KOPT-K1 (cell line): ENCODE measurements around the gene CYSRT1.

Source experiments
- H3K27ac ChIP-seq: fragments of 200-600 bp; sonication (generic); 2 replicates; pipeline ENCODE4 v1.5.1; 2016; ENCODE audit warnings: antibody characterized with exemption, mild to moderate bottlenecking, low read depth, low read length; ENCODE audit not compliant: poor library complexity, severe bottlenecking
- H3K36me3 ChIP-seq: fragments of 200-600 bp; sonication (generic); 2 replicates; pipeline ENCODE4 v1.5.1; 2017; ENCODE audit warnings: antibody characterized with exemption, mild to moderate bottlenecking, low read length, moderate library complexity; ENCODE audit not compliant: insufficient read depth
- H3K9me3 ChIP-seq: fragments of 200-600 bp; sonication (generic); 2 replicates; pipeline ENCODE4 v1.5.1; 2017; ENCODE audit warnings: antibody characterized with exemption, low read length, mild to moderate bottlenecking; ENCODE audit not compliant: insufficient read depth, poor library complexity, severe bottlenecking

CYSRT1 gene

DNA sequence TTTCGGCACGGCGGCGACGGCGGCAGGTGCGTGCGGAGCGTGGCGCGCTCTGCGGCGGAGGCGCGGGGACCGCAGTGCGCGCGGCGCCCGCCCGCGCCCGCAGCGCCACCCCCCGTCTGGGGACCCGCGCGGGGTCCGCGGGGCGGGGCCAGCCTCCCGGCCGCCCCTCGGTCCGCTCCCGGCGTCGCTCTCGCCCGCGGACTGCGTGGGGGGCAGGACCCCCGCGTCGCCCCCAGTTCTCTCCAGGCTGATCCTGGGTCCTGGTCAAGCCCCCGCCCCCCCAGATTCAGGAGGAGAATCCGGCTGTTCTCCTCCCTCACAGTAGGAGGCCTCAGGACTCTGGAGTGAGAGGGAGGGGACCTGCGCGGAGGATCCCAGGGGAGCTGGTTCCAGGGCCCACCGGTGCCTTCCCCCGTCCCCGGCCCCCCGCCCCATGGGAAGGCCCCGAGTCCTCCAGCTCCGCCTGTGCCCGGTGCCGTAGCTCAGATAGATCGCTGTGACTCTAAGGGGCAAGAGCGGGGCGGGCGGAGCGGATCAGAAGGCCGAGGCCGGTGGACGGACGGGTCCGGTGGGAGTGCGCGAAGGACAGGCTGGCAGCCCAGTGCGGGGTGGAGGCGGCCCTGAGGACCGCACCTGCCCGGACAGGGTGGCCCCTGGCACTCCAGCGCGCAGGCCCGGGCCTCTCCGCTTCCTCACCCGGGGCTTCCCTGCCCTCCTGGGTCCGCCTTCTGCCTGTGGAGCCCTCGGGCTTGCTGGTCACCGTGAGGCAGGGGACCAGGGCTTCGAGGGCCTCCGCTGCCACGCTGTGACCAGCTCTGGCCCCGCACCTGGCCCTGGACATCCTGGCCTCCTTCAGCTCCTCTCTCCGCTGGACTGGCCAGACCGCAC lies 2.5 kb upstream of the CYSRT1 start, which contains the start of gene RNF208:
Gene RNF208 (minus strand): TSS at position 51 of the 888 bp plus-strand sequence. CDS start 1,028 bp downstream, outside the sequence.
- Histone ChIP-seq H3K36me3 (peaks cover 11% of the 10 kb centered on the region; the same call in 1 of the 2 replicates), H3K27ac (peak within 1 kb of the TSS; percentile 88), H3K9me3 (no peaks in the 10 kb centered on the region)

DNA sequence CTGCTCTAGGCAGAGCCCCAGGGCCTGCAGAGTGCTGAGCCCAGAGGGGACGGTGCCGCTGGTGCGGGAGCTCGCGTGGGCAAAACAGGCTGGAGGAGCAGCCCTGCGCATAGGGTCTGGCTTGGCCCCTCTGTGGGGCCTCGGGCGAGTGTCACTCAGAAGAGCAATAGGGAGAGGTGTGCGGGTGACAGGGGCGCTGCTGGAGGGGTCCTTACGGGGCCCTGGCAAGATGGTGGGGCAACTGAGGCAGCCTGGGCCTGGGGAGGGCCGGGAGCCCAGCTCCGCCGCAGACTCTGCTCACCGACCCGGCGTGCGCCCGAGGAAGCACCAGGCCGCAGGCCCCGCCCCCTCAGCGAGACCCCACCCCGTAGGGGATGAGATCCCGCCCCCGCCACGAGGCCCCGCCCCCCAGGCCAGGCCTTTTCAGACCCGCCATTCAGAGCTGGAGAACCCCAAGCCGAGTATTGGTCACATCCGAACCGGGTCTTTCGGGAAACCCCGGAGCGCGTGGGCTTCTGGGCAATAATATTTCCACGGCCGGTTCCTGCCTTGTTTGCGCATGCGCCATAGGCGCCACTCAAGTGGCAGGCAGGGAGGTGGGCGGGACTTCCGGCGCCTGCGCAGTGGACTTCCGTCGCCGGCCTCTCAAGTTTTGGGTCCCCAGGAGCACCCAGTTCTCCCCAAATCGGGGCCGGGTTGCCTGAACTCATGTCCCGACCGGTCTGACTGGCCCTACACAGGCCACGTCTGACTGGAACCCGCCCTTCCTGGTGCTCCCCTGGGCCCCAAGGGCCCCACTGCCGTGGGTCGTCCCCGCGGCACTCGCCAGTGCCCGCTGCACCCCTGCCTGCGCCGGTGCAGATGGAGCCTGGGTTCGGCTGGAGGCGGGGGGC lies 1.6 kb upstream of the CYSRT1 start:
- Histone ChIP-seq H3K9me3 (no peaks in the 10 kb centered on the region), H3K36me3 (peaks cover 7% of the 10 kb centered on the region; the same call in 1 of the 2 replicates), H3K27ac (peak overlapping the region; percentile 88)

DNA sequence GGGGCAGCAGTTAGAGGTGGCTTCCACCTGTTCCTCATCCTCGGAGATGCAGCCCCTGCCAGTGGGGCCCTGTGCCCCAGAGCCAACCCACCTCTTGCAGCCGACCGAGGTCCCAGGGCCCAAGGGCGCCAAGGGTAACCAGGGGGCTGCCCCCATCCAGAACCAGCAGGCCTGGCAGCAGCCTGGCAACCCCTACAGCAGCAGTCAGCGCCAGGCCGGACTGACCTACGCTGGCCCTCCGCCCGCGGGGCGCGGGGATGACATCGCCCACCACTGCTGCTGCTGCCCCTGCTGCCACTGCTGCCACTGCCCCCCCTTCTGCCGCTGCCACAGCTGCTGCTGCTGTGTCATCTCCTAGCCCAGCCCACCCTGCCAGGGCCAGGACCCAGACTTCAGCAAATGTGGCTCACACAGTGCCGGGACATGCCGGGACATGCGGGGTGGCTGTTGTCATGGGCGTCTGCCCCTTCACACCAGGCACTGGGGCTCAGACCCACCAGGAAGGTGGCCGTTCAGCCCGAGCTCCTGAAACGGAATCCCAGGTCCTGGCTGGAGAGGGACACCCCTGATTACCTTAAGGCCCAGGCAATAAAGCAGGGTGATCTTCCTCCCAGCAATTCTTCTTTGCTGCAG lies 841 bp downstream of the CYSRT1 start:
- Histone ChIP-seq H3K27ac (no peak overlapping the region), H3K9me3 (no peaks in the 10 kb centered on the region), H3K36me3 (no peaks in the 10 kb centered on the region)

DNA sequence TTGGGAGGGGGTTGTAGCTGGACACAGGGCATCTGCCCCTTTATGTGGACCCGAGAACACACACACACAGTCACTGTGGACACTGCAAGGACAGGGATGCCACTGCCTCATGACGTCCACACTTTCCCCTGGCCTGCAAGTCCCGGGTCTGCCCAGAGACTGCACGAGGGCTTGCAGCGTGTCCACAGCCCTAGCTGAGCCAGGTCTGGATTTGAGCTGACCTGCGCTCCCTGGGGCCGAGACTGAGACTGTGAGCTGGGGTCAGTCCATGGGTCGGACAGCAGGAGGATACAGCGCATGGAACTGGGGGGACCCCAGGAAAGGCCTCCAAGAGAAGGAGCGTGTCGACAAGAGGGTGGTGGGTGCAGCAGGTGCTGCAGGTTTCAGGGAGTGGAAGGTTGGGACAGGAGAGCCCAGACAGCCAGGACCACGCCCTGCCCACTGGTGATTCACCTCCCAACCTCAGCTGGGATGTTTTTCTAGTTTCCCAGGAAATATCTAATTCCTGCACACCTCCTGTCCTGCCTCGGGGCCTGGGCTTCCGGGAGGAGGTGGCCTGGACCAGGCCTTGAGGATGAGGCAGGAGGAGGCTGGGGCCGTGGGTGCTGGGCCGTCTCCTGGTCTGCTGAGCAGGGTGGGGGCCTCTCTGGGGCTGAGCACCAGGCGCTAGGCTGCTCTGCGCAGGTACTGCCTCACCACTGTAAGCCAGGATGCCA lies 1.5 kb downstream of the CYSRT1 start:
- no peak overlapping the region for H3K27ac ChIP-seq
- no peaks in the 10 kb centered on the region for H3K36me3 ChIP-seq
- H3K9me3 ChIP-seq, result no peaks in the 10 kb centered on the region

DNA sequence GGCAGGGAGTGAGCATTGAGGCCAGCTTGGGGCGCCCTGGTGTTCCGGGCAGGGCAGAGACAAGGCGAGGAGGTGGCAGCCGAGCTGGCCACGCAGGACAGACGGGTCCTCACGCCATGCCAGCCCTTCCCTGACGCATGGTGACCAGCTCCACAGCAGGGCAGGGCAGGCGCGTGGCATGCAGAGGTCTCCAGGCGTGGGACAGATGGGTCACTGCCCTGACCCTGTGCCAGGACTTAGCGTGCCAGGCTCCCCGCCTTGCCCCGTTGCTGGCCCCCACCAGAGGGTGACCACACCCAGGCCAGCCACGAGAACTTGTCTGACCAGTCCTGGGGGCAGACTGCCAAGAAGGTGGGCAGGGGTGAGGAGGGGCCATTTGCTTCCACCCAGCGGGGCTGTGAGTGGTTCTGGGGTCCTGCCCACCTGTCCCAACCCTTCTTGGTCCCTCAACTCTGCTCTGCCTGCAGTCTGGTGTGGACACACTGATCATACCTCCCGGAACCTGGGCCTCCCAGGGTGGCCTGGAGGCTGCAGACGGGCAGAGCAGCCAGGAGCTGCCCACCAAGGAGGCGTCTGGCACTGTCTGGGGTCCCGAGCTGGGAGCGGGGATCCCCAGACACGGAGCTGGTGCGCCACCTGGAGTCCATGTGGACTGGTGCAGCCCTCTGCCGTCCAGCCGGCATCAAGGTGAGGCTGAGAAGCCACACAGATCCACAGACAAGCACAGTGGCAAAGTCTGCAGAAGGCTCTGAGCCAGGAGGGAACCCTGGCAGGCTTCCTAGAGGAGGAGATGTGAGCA lies 2.3 kb downstream of the CYSRT1 start, which contains the start of gene RNF224:
Gene RNF224 (plus strand): TSS at position 449 of the 799 bp plus-strand sequence. CDS start 834 bp downstream, outside the sequence.
- Histone ChIP-seq H3K27ac (no peak within 1 kb of the TSS), H3K9me3 (no peaks in the 10 kb centered on the region), H3K36me3 (no peaks in the 10 kb centered on the region)

DNA sequence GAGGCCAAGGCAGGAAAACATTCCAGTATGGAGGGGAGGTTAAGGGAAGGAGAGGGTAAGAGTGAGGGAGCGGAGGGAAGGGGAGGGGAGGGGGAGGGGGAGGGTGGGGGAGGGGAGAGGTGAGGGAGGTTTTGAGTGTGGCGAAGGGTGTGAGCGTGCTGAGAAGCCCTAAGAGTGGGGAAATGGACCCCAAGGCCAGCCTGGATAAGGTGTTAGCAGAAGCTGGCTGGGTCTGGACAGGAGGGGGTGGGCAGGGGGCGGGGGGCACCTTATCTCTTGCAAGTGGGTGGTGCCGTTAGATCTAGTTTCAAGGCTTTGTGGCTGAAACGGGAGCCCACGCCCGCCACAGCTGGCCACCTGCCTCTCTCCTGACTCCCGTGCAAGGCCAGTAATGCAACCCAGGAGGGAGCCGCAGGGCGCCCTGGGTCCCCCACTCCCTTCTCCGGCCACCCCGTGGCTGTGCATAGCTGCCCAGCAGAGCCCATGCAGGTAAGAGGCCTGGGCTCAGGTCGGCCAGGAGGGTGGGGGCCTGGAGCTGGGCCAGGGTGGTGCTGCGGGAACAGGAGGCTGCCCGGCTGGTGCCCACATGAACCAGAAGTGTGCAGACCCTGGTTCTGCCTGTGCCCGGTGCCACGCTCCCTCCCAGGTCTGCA lies 3.0 kb downstream of the CYSRT1 start:
- H3K36me3 ChIP-seq, result no peaks in the 10 kb centered on the region
- no peak overlapping the region for H3K27ac ChIP-seq

DNA sequence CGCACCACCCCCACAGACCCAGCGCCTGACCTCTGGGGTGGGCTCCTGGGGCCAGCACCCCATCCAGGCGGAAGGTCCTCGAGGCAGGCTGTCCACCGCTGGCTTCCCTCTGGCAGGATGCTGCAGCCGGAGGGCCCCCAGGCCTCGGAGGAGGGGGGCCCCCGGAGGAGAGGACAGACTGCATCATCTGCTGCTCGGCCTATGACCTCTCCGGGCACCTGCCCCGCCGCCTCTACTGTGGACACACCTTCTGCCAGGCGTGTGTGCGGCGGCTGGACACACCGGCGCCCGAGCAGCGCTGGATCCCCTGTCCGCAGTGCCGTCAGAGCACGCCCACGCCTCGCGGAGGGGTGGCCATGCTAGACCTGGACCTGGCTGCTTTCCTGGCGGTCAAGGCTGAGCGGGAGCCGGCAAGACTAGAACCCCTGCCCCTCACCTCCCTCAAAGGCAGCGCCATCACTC lies 3.6 kb downstream of the CYSRT1 start:
- no peaks in the 10 kb centered on the region for H3K9me3 ChIP-seq

More for the DNA sequence above, 3.0 kb downstream of the CYSRT1 start:
- H3K9me3 ChIP-seq, result no peaks in the 10 kb centered on the region

DNA sequence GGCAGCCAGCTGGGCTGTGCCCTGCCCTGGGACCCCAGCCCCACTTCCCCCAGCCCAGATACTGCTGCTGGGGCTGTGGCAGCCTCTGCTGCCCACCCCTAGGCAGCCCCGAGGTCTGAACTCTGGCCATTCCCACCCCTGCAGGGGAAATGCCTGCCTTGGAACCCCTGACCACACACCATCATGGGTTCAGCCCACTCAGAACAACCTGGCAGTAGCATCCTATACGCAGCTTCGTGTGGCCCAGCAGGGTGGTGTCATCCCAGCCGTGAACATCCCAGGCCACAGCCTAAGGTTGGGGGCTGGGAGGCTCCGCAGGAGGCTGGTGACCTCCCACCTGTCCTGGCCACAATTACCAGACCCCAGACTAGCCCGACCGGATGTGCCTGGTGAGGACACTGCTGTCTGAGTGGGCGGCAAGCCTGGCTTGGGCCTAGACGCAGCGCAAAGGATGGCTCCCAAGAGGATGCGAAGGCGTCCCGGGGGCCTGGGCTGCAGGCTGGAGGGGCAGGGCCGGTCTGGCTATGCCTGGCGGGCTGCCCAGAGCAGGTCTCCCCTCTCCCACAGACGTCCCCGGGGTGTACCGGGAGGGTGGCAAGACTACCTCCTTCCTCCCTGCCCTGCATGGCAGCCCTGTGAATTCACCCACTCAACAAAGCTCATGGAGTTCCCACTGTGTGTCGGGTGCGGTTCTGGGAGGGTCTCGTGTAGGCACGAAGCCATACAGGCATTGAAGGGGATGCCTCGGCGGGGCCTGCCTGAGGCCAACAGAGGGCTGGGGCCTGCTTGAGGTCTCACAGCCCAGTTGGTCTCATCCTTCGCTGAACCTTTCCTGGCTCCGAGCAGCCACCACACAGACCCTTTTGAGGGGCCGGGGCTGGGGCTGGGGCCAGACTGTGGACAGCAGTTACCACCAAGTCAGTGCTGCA lies 4.3 kb downstream of the CYSRT1 start:
- no peaks in the 10 kb centered on the region for H3K9me3 ChIP-seq
- H3K36me3 ChIP-seq, result no peaks in the 10 kb centered on the region
- H3K27ac ChIP-seq, result no peak overlapping the region

More for the DNA sequence above, 3.6 kb downstream of the CYSRT1 start:
- Histone ChIP-seq H3K36me3 (no peaks in the 10 kb centered on the region), H3K27ac (no peak overlapping the region)

DNA sequence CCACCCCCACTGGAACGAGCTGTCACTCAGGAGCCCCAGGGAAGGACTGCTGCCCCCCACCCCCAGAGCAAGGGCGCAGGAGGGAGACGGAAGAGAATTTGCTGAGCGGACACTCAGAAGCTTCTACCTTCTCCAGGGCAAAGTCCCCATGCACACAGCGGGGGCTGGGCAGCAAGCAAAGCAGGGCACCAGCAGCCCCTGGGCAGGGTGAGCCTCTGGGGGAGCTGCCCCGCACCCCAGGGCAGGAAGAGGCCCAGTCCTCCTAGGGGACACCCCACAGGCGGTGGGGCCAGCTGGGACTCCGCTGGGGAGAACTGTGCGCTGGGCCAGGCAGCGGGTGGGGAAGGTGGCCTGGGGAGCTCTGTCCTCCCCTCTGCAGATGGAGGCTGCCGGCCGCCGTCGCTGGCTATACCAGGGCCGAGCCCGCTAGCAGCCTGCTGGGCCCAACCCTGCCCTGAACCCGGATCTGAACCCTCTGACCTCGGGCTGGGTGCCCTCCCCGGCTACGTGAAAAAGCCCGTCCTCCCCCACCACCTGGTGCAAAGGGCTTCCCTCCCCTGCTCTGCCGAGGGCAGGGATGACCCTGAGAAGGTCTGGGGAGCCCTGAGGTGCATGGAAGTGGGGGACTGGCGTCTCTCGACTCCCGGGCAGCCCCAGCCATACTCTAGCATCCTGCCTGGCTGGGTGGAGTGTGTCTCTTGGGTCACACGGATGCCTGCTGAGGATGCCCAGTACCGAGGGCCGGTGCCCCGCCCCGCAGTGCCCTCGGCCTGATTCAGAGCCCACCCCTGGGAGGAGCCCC lies 5.1 kb downstream of the CYSRT1 start:
- no peak overlapping the region for H3K27ac ChIP-seq
- no peaks in the 10 kb centered on the region for H3K36me3 ChIP-seq
- H3K9me3 ChIP-seq, result no peaks in the 10 kb centered on the region

DNA sequence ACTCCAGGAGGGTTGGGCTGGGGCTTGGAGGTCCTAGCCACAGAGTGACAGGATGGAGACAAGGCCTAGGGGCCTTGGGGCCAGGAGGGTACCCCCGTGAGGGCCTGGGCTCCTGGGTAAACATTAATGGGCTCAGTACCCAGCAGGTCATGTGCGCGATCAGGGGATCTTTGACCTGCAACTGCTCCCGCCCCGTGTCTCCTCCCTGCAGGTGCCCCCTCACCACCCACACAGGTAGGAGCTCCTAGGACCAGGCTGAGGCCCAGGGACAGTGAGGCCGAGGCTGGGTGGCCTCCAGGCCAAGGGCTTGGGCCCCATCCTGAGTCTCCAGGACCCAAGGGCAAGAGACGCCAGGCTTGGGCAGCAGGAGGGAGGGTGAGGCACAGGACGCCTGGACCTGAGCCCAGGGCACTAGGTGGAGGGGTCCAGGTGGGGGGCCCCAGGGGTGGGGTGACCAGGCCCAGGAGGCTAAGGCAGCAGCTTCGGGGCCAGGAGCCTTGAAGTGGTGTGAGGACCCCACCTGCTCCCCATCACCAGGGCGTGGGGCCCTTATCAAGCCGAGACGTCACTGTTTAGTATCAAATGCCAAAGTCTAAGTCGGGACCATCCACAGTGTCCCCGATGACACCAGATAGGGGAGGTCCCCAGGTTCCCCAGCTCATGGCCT lies 5.9 kb downstream of the CYSRT1 start, which contains the start of gene SLC34A3:
Gene SLC34A3 (plus strand): TSS at position 197 of the 667 bp plus-strand sequence. CDS start 802 bp downstream, outside the sequence.
- Histone ChIP-seq H3K36me3 (no peaks in the 10 kb centered on the region), H3K27ac (no peak within 1 kb of the TSS), H3K9me3 (no peaks in the 10 kb centered on the region)

DNA sequence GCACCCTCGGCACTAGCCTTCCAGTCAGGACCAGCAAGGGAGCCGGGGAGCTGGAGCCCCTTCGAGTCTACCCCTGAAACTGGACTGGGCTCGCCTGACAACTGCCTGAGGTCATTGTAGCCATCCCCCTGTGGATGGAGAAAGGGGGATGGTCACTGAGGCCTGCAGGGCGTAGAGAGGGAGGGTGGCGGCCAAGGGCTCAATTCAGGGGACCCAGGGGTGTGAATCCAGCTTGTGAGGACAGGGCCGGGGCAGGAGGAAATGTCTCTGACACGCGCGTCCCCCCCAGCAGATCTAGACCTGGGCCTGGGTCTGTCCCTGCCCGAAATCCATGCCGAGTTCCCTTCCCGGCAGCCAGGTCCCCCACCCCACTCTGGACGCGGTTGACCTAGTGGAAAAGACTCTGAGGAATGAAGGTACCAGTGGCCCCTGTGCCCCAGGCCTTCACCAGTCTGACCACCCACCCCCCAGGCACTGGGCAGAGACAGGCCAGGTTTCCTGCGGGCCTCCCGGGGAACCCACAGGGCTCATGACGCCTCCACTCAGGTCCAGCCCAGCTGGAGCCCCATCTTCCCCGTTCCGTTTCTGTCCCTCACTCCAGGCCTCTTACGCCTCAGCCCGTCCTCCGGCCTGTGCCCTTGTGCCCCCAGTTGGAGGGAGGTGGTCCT lies 6.5 kb downstream of the CYSRT1 start:
- H3K36me3 ChIP-seq, result no peaks in the 10 kb centered on the region
- no peaks in the 10 kb centered on the region for H3K9me3 ChIP-seq
- no peak overlapping the region for H3K27ac ChIP-seq
